Panc1 (cell line): ENCODE data around the gene CTSO. TPM values are rescaled to one million over a fixed set of nuclear protein-coding genes. Genes with fewer than 3 reads are reported as not detected.

Experiments
- ATAC-seq: fragments of 200-7000 bp; cut with Tn5 transposase; 2 replicates; pipeline ENCODE4 v1.9.1; 2020; ENCODE audit warnings: mild to moderate bottlenecking, moderate library complexity
- BruUV-seq: library from RNA; stranded (reverse); fragments of 400-500 nt; replicated peaks from 2 replicates; lab custom pipeline; 2021; lab: Mats Ljungman, UMichigan
- CTCF ChIA-PET: fragments of 300-600 bp; sonication (Branson Sonifier 250); formaldehyde crosslinking; loops from one replicate; lab custom pipeline; 2022; ENCODE audit warnings: antibody characterized with exemption; lab: Charles Lee
- POLR2A ChIA-PET: fragments of 300-600 bp; sonication (Branson Sonifier 250); formaldehyde crosslinking; loops from one replicate; lab custom pipeline; 2022; ENCODE audit warnings: antibody characterized with exemption; lab: Charles Lee
- DNase-seq: peaks from one replicate; pipeline ENCODE4 v3.0.0-alpha.2; 2010; ENCODE audit warnings: low read depth, low spot score
- H3K27ac ChIP-seq: 2 replicates; pipeline ENCODE4 v1.5.1; 2011; ENCODE audit warnings: mild to moderate bottlenecking, low read length, inconsistent platforms
- H3K27me3 ChIP-seq: fragments of 200-500 bp; sonication (Bioruptor generic); 2 replicates; pipeline ENCODE4 v1.6.0; 2014; ENCODE audit warnings: low read length, inconsistent platforms; ENCODE audit not compliant: control insufficient read depth, insufficient read depth
- H3K36me3 ChIP-seq: fragments of 200-500 bp; sonication (Bioruptor generic); 2 replicates; pipeline ENCODE4 v1.5.1; 2014; ENCODE audit warnings: inconsistent platforms, mild to moderate bottlenecking, low read length, moderate library complexity; ENCODE audit not compliant: control insufficient read depth, insufficient read depth
- H3K4me1 ChIP-seq: 2 replicates; pipeline ENCODE4 v1.5.1; 2011; ENCODE audit warnings: inconsistent platforms, mild to moderate bottlenecking, low read length, moderate library complexity; ENCODE audit not compliant: control insufficient read depth, insufficient read depth
- H3K4me3 ChIP-seq, 2 experiments: 2 replicates each; pipeline ENCODE4 v1.5.1; 2011 to 2012; ENCODE audit warnings: low read depth in 2 of 2, low read length in 2 of 2, mild to moderate bottlenecking in 2 of 2, inconsistent platforms in 1 of 2, moderate library complexity in 1 of 2
- H3K9me3 ChIP-seq: fragments of 200-500 bp; sonication (Bioruptor generic); 2 replicates; pipeline ENCODE4 v1.5.1; 2014; ENCODE audit warnings: low read depth, mild to moderate bottlenecking, inconsistent platforms, low read length, moderate library complexity; ENCODE audit not compliant: control insufficient read depth, insufficient read depth
- CTCF ChIP-seq: fragments of 450-650 bp; IDR thresholded peaks from 2 replicates; pipeline ENCODE4 v1.5.1; 2017; ENCODE audit warnings: mild to moderate bottlenecking
- POLR2AphosphoS5 ChIP-seq: IDR thresholded peaks from 2 replicates; pipeline ENCODE4 v1.6.1; 2012; ENCODE audit warnings: mild to moderate bottlenecking, low read depth, low read length, moderate library complexity
- REST ChIP-seq, 2 experiments: IDR thresholded peaks; 2 replicates each; pipeline ENCODE4 v1.6.1; 2011 to 2012; ENCODE audit warnings: low read depth in 2 of 2, control low read depth in 1 of 2, low read length in 1 of 2, mild to moderate bottlenecking in 1 of 2, moderate library complexity in 1 of 2; ENCODE audit not compliant: insufficient read depth in 1 of 2
- SIN3A ChIP-seq: IDR thresholded peaks from 2 replicates; pipeline ENCODE4 v1.6.1; 2012; ENCODE audit warnings: low read depth, mild to moderate bottlenecking, low read length, moderate library complexity, borderline replicate concordance; ENCODE audit not compliant: insufficient read depth
- TCF7L2 ChIP-seq: IDR thresholded peaks from 2 replicates; pipeline ENCODE4 v1.6.1; 2011; ENCODE audit warnings: mild to moderate bottlenecking, low read depth, low read length, inconsistent platforms
- in situ Hi-C: cut with HindIII; loops from 2 replicates; pipeline ENCODE4 v1.10.0; 2016; ENCODE audit warnings: low sequenced_read_pairs, low pct_unique_long_range_greater_than_20kb
- intact Hi-C: fragments of 100-400 bp; cut with micrococcal nuclease; formaldehyde crosslinking; loops from one replicate; pipeline ENCODE4 v1.10.0; 2022; ENCODE audit not compliant: unreplicated experiment
- total RNA-seq: library from RNA; stranded (reverse); gene quantifications from one replicate; pipeline ENCODE4 v1.2.1, GENCODE V29; 2021; ENCODE audit not compliant: unreplicated experiment

Gene CTSO
- total RNA-seq, 1 experiment from 2014 or later, result 3.3 TPM

- ATAC-seq, result no peak
- H3K36me3 ChIP-seq, result no peaks in the 10 kb centered on the region
- no peaks in the 10 kb centered on the region for H3K27me3 ChIP-seq
- no peak overlapping the region for H3K4me3 ChIP-seq
- ChIA-PET POLR2A (no interaction called here), CTCF (no interaction called here)
- no peak for DNase-seq
- TF ChIP-seq TCF7L2, result no peak
- no peak for TF ChIP-seq SIN3A
- no peak for TF ChIP-seq CTCF
- H3K27ac ChIP-seq, result no peak overlapping the region
- intact Hi-C loops (no loop called here), in situ Hi-C loops (no loop called here)
- no peaks in the 10 kb centered on the region for H3K9me3 ChIP-seq
- no peaks in the 10 kb centered on the region for H3K4me1 ChIP-seq
- no TSS peak for BruUV-seq
These were observed 41.8 kb downstream of the CTSO start for GRCh38 chr4:155911905-155912304.

GRCh38 chr4:155909615-155910226, 43.9 kb downstream of the CTSO start:
- Histone ChIP-seq H3K36me3 (no peaks in the 10 kb centered on the region), H3K4me1 (no peaks in the 10 kb centered on the region), H3K9me3 (no peaks in the 10 kb centered on the region), H3K27me3 (no peaks in the 10 kb centered on the region), H3K27ac (no peak overlapping the region), H3K4me3 (no peak overlapping the region)
- intact Hi-C loops (loop anchor here (10.0 kb wide), 1 partner anchor 85 kb away; no protein-coding TSS in a partner anchor), in situ Hi-C loops (no loop called here)
- ATAC-seq (no peak), DNase-seq (no peak)
- BruUV-seq, result no TSS peak
- ChIA-PET POLR2A (no interaction called here), CTCF (no interaction called here)
- TF ChIP-seq TCF7L2, result no peak
- no peak for TF ChIP-seq CTCF
- TF ChIP-seq REST (IDR thresholded peaks at IDR 0.05; ENCODE audit: insufficient read depth in 1 of 2, low read depth in 2 of 2, low read length in 1 of 2), result no peak
- TF ChIP-seq SIN3A, result no peak
- TF ChIP-seq POLR2AphosphoS5, result no peak
